Caco-2 (cell line): ENCODE results near the gene NANOS3. TPM values are rescaled to one million over a fixed set of nuclear protein-coding genes. Genes with fewer than 3 reads are reported as not detected.

Experiments
- BruUV-seq: library from RNA; stranded (reverse); fragments of 400-500 nt; replicated peaks from 2 replicates; lab custom pipeline; 2021; lab: Mats Ljungman, UMichigan
- CTCF ChIA-PET: fragments of 300-600 bp; sonication (Branson Sonifier 250); formaldehyde crosslinking; loops from one replicate; lab custom pipeline; 2022; ENCODE audit warnings: antibody characterized with exemption; lab: Charles Lee
- POLR2A ChIA-PET: fragments of 300-600 bp; sonication (Branson Sonifier 250); formaldehyde crosslinking; loops from one replicate; lab custom pipeline; 2022; ENCODE audit warnings: antibody characterized with exemption; lab: Charles Lee
- DNase-seq, 2 experiments: peaks; one replicate each; pipeline versions ENCODE4 v3.0.0 to v3.0.0-alpha.2; 2020 to 2022
- H3K27me3 ChIP-seq: replicated peaks from 2 replicates; pipeline ENCODE4 v1.6.0; 2011; ENCODE audit warnings: low read length; ENCODE audit not compliant: control insufficient read depth, insufficient read depth
- H3K36me3 ChIP-seq: 2 replicates; pipeline ENCODE4 v1.5.1; 2011; ENCODE audit warnings: low read length; ENCODE audit not compliant: control insufficient read depth, insufficient read depth
- H3K4me1 ChIP-seq: fragments of 250-450 bp; sonication (Bioruptor Pico); 2 replicates; pipeline ENCODE4 v1.5.1; 2020; ENCODE audit warnings: mild to moderate bottlenecking
- H3K4me3 ChIP-seq: 2 replicates; pipeline ENCODE4 v1.5.1; 2011; ENCODE audit warnings: low read depth, mild to moderate bottlenecking, control low read depth, low read length
- H3K9me3 ChIP-seq: fragments of 250-450 bp; sonication (Bioruptor Pico); 2 replicates; pipeline ENCODE4 v1.5.1; 2020; ENCODE audit warnings: mild to moderate bottlenecking, moderate library complexity
- H3K27ac Mint-ChIP-seq: one replicate; pipeline ENCODE4 v1.8.0; 2022; ENCODE audit warnings: mixed read lengths; ENCODE audit not compliant: unreplicated experiment
- H3K27me3 Mint-ChIP-seq: one replicate; pipeline ENCODE4 v1.8.0; 2022; ENCODE audit warnings: mixed read lengths; ENCODE audit not compliant: insufficient read depth, unreplicated experiment
- H3K36me3 Mint-ChIP-seq: one replicate; pipeline ENCODE4 v1.8.0; 2022; ENCODE audit warnings: mild to moderate bottlenecking, mixed read lengths; ENCODE audit not compliant: insufficient read depth, unreplicated experiment
- H3K4me1 Mint-ChIP-seq: one replicate; pipeline ENCODE4 v1.8.0; 2022; ENCODE audit warnings: low read depth, mixed read lengths; ENCODE audit not compliant: unreplicated experiment
- H3K4me3 Mint-ChIP-seq: one replicate; pipeline ENCODE4 v1.8.0; 2022; ENCODE audit warnings: mild to moderate bottlenecking, moderate library complexity, mixed read lengths; ENCODE audit not compliant: unreplicated experiment
- H3K9me3 Mint-ChIP-seq: one replicate; pipeline ENCODE4 v1.8.0; 2022; ENCODE audit warnings: mixed read lengths; ENCODE audit not compliant: unreplicated experiment
- CTCF ChIP-seq, 2 experiments: fragments of 200-600 bp in 1 of 2; IDR thresholded peaks; 1 replicate in 1 of 2; 2 replicates in 1 of 2; pipeline versions ENCODE4 v1.5.1 to v1.8.0; 2011 to 2022; ENCODE audit warnings: antibody characterized with exemption in 1 of 2, control low read depth in 1 of 2, inconsistent platforms in 1 of 2, low read depth in 1 of 2, low read length in 1 of 2, mild to moderate bottlenecking in 1 of 2, moderate library complexity in 1 of 2; ENCODE audit not compliant: insufficient read depth in 1 of 2, severe bottlenecking in 1 of 2, unreplicated experiment in 1 of 2
- intact Hi-C: fragments of 100-400 bp; cut with micrococcal nuclease; formaldehyde crosslinking; loops from one replicate; pipeline ENCODE4 v1.10.0; 2022; ENCODE audit not compliant: unreplicated experiment
- total RNA-seq: library from RNA; stranded (reverse); gene quantifications from 2 replicates; pipeline ENCODE4 v1.2.3, GENCODE V29; 2022

The NANOS3 gene
- total RNA-seq, 1 experiment from 2014 or later, result not detected

GRCh38 chr19:13830741-13831536, 46.0 kb upstream of the NANOS3 start:
- Histone ChIP-seq H3K9me3 (no peaks in the 10 kb centered on the region), H3K4me1 (peaks cover 9% of the 10 kb centered on the region), H3K4me3 (no peak overlapping the region), H3K27me3 (no peaks in the 10 kb centered on the region), H3K36me3 (no peaks in the 10 kb centered on the region; the same call in 1 of the 2 replicates)
- H3K4me1 Mint-ChIP-seq, result peaks cover 2% of the 10 kb centered on the region
- no peaks in the 10 kb centered on the region for H3K27me3 Mint-ChIP-seq
- POLR2A ChIA-PET, result no interaction called here
- no TSS peak for BruUV-seq
- H3K4me3 Mint-ChIP-seq, result no peak overlapping the region
- CTCF ChIA-PET, result no interaction called here
- H3K36me3 Mint-ChIP-seq, result peaks cover 37% of the 10 kb centered on the region
- TF ChIP-seq CTCF (IDR thresholded peaks at IDR 0.05; ENCODE audit: insufficient read depth in 1 of 2, low read depth in 1 of 2, low read length in 1 of 2, severe bottlenecking in 1 of 2, unreplicated experiment in 1 of 2), result no peak
- DNase-seq, result no peak
- H3K27ac Mint-ChIP-seq, result no peak overlapping the region
- intact Hi-C loops, result no loop called here
- no peaks in the 10 kb centered on the region for H3K9me3 Mint-ChIP-seq

- intact Hi-C loops, result no loop called here
- no peaks in the 10 kb centered on the region for H3K9me3 ChIP-seq
- POLR2A ChIA-PET, result no interaction called here
- peaks cover 28% of the 10 kb centered on the region for H3K36me3 Mint-ChIP-seq
- H3K36me3 ChIP-seq, result no peaks in the 10 kb centered on the region; the same call in 1 of the 2 replicates
- no peaks in the 10 kb centered on the region for H3K27me3 Mint-ChIP-seq
- no peak overlapping the region for H3K4me3 ChIP-seq
- TF ChIP-seq CTCF (IDR thresholded peaks at IDR 0.05; ENCODE audit: insufficient read depth in 1 of 2, low read depth in 1 of 2, low read length in 1 of 2, severe bottlenecking in 1 of 2, unreplicated experiment in 1 of 2), result no peak
- no peak for DNase-seq
- no peaks in the 10 kb centered on the region for H3K4me1 Mint-ChIP-seq
- no peak overlapping the region for H3K4me3 Mint-ChIP-seq
- no peaks in the 10 kb centered on the region for H3K9me3 Mint-ChIP-seq
- no peaks in the 10 kb centered on the region for H3K27me3 ChIP-seq
- no TSS peak for BruUV-seq
- H3K4me1 ChIP-seq, result peaks cover 9% of the 10 kb centered on the region
- no peak overlapping the region for H3K27ac Mint-ChIP-seq
- CTCF ChIA-PET, result no interaction called here
These were observed 45.1 kb upstream of the NANOS3 start for GRCh38 chr19:13831537-13832467.
